ENCODE data around the gene FAM210A.
A peak's percentile ranks its signal among the peaks of the same experiment; 100 is the strongest.

Gene FAM210A

GRCh38 chr18:13643261-13643751, 83.1 kb downstream of the FAM210A start:
- DNase-seq = no peak

- DNase-seq = no peak
Observed at GRCh38 chr18:13642440-13642827, 83.9 kb downstream of the FAM210A start.

- no peak for DNase-seq
Observed at GRCh38 chr18:13641551-13642439, 84.6 kb downstream of the FAM210A start.

- no peak for DNase-seq
Observed at GRCh38 chr18:13640266-13640860, 86.0 kb downstream of the FAM210A start.

GRCh38 chr18:13638719-13639595, 87.4 kb downstream of the FAM210A start:
- no peak for DNase-seq

- no peak for DNase-seq
Observed at GRCh38 chr18:13635046-13635445, 91.3 kb downstream of the FAM210A start.

GRCh38 chr18:13633700-13634099, 92.7 kb downstream of the FAM210A start:
- no peak for DNase-seq

GRCh38 chr18:13630716-13631268, 95.6 kb downstream of the FAM210A start:
- no peak for DNase-seq

GRCh38 chr18:13629841-13630715, 96.3 kb downstream of the FAM210A start:
- DNase-seq = peak; percentile 73

GRCh38 chr18:13628211-13628610, 98.1 kb downstream of the FAM210A start:
- no peak for DNase-seq

- no peak for DNase-seq
Observed at GRCh38 chr18:13627639-13628038, 98.7 kb downstream of the FAM210A start.

GRCh38 chr18:13626544-13626908, 99.8 kb downstream of the FAM210A start:
- no peak for DNase-seq

- DNase-seq = no peak
Observed at GRCh38 chr18:13625843-13626543, 100.4 kb downstream of the FAM210A start.

GRCh38 chr18:13625355-13625754, 101.0 kb downstream of the FAM210A start:
- no peak for DNase-seq

GRCh38 chr18:13624563-13625237, 101.7 kb downstream of the FAM210A start:
- DNase-seq = no peak

- no peak for DNase-seq
Observed at GRCh38 chr18:13623871-13624270, 102.5 kb downstream of the FAM210A start.

GRCh38 chr18:13623348-13623747, 103.0 kb downstream of the FAM210A start:
- no peak for DNase-seq

- no peak for DNase-seq
Observed at GRCh38 chr18:13622751-13623150, 103.6 kb downstream of the FAM210A start.

GRCh38 chr18:13621886-13622619, 104.3 kb downstream of the FAM210A start:
- DNase-seq = no peak

GRCh38 chr18:13621446-13621849, 104.9 kb downstream of the FAM210A start:
- no peak for DNase-seq

Data from OCI-M1 (cell line).